OCI-LY3 (cell line): ENCODE results near the gene WWOX.

Experiments
- EZH2phosphoT487 ChIP-seq: fragments of 200-600 bp; shearing (Covaris generic); IDR thresholded peaks from 2 replicates; pipeline ENCODE4 v1.6.1; 2018; ENCODE audit warnings: antibody characterized with exemption, mixed run types, low read depth
- TF ChIP-seq, protein P1 (sequence below): fragments of 200-600, 300-600 bp; sonication (generic); IDR thresholded peaks from 2 replicates; pipeline ENCODE4 v1.5.1; 2014; ENCODE audit warnings: antibody characterized with exemption, low read length, low read depth

GRCh38 chr16:79013930-79014660 is 914.6 kb downstream of the WWOX start:
- TF ChIP-seq, protein P1, sequence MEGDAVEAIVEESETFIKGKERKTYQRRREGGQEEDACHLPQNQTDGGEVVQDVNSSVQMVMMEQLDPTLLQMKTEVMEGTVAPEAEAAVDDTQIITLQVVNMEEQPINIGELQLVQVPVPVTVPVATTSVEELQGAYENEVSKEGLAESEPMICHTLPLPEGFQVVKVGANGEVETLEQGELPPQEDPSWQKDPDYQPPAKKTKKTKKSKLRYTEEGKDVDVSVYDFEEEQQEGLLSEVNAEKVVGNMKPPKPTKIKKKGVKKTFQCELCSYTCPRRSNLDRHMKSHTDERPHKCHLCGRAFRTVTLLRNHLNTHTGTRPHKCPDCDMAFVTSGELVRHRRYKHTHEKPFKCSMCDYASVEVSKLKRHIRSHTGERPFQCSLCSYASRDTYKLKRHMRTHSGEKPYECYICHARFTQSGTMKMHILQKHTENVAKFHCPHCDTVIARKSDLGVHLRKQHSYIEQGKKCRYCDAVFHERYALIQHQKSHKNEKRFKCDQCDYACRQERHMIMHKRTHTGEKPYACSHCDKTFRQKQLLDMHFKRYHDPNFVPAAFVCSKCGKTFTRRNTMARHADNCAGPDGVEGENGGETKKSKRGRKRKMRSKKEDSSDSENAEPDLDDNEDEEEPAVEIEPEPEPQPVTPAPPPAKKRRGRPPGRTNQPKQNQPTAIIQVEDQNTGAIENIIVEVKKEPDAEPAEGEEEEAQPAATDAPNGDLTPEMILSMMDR = no peak
- TF ChIP-seq EZH2phosphoT487 = no peak
